GM18505 (cell line): ENCODE measurements around the gene TMEM92.

Experiments used
- ATAC-seq: cut with Tn5 transposase; IDR thresholded peaks from one replicate; pipeline ENCODE4 v1.9.1; 2021; ENCODE audit not compliant: unreplicated experiment
- POLR2A ChIP-seq: IDR thresholded peaks from 4 replicates; pipeline ENCODE4 v1.6.1; 2011; ENCODE audit warnings: borderline replicate concordance; ENCODE audit not compliant: insufficient read depth, insufficient read length; ENCODE audit errors: extremely low read depth

The TMEM92 gene

GRCh38 chr17:50329716-50330115 is 55.5 kb downstream of the TMEM92 start:
- no peak for TF ChIP-seq POLR2A
- no peak for ATAC-seq

DNA sequence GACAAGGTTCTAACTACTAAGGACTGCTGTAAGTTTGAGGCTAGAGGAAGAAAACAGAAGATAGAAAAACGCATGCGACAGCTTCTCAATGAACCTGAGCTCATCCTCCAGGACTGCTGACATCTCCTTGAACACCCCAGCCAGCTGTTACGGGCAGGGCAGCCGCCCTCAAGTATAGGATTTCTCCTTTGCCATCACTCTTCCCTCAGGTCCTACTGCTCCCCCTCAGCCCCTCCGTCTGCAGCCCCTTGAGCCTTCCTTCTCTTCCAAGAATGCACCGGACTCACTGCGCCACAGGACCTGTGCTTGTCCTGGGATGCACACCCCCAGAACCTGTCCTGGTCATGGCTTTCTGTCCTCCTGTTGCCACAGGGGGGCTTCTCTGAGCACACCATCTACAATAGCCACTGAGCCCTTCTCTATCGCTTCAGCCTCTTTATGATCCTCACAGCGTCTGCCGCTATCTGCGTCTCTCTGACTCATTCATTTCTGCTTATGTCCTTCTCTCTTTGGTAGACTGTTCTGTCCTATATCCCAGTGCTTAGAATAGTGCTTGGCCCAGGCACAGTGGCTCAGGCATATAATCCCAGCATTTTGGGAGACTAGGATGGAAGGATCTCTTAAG is 56.0 kb downstream of the TMEM92 start:
- ATAC-seq: no peak
- TF ChIP-seq POLR2A: no peak
